Panc1 (cell line): Measurements from ENCODE around the gene UGT1A10.

Experiments used
- POLR2AphosphoS5 ChIP-seq: IDR thresholded peaks from 2 replicates; pipeline ENCODE4 v1.6.1; 2012; ENCODE audit warnings: mild to moderate bottlenecking, low read depth, low read length, moderate library complexity
- SIN3A ChIP-seq: IDR thresholded peaks from 2 replicates; pipeline ENCODE4 v1.6.1; 2012; ENCODE audit warnings: low read depth, mild to moderate bottlenecking, low read length, moderate library complexity, borderline replicate concordance; ENCODE audit not compliant: insufficient read depth
- TCF7L2 ChIP-seq: IDR thresholded peaks from 2 replicates; pipeline ENCODE4 v1.6.1; 2011; ENCODE audit warnings: mild to moderate bottlenecking, low read depth, low read length, inconsistent platforms
- TF ChIP-seq, protein P1 (sequence below): fragments of 450-650 bp; IDR thresholded peaks from 2 replicates; pipeline ENCODE4 v1.5.1; 2017; ENCODE audit warnings: mild to moderate bottlenecking
- TF ChIP-seq, protein P2 (sequence below), 2 experiments: IDR thresholded peaks; 2 replicates each; pipeline ENCODE4 v1.6.1; 2011 to 2012; ENCODE audit warnings: low read depth in 2 of 2, control low read depth in 1 of 2, low read length in 1 of 2, mild to moderate bottlenecking in 1 of 2, moderate library complexity in 1 of 2; ENCODE audit not compliant: insufficient read depth in 1 of 2

GRCh38 chr2:233672886-233673285 lies 36.6 kb downstream of the UGT1A10 start:
- TF ChIP-seq, protein P1, sequence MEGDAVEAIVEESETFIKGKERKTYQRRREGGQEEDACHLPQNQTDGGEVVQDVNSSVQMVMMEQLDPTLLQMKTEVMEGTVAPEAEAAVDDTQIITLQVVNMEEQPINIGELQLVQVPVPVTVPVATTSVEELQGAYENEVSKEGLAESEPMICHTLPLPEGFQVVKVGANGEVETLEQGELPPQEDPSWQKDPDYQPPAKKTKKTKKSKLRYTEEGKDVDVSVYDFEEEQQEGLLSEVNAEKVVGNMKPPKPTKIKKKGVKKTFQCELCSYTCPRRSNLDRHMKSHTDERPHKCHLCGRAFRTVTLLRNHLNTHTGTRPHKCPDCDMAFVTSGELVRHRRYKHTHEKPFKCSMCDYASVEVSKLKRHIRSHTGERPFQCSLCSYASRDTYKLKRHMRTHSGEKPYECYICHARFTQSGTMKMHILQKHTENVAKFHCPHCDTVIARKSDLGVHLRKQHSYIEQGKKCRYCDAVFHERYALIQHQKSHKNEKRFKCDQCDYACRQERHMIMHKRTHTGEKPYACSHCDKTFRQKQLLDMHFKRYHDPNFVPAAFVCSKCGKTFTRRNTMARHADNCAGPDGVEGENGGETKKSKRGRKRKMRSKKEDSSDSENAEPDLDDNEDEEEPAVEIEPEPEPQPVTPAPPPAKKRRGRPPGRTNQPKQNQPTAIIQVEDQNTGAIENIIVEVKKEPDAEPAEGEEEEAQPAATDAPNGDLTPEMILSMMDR: no peak
- TF ChIP-seq, protein P2, sequence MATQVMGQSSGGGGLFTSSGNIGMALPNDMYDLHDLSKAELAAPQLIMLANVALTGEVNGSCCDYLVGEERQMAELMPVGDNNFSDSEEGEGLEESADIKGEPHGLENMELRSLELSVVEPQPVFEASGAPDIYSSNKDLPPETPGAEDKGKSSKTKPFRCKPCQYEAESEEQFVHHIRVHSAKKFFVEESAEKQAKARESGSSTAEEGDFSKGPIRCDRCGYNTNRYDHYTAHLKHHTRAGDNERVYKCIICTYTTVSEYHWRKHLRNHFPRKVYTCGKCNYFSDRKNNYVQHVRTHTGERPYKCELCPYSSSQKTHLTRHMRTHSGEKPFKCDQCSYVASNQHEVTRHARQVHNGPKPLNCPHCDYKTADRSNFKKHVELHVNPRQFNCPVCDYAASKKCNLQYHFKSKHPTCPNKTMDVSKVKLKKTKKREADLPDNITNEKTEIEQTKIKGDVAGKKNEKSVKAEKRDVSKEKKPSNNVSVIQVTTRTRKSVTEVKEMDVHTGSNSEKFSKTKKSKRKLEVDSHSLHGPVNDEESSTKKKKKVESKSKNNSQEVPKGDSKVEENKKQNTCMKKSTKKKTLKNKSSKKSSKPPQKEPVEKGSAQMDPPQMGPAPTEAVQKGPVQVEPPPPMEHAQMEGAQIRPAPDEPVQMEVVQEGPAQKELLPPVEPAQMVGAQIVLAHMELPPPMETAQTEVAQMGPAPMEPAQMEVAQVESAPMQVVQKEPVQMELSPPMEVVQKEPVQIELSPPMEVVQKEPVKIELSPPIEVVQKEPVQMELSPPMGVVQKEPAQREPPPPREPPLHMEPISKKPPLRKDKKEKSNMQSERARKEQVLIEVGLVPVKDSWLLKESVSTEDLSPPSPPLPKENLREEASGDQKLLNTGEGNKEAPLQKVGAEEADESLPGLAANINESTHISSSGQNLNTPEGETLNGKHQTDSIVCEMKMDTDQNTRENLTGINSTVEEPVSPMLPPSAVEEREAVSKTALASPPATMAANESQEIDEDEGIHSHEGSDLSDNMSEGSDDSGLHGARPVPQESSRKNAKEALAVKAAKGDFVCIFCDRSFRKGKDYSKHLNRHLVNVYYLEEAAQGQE (IDR thresholded peaks at IDR 0.05; ENCODE audit: insufficient read depth in 1 of 2, low read depth in 2 of 2, low read length in 1 of 2): no peak
- no peak for TF ChIP-seq TCF7L2
- no peak for TF ChIP-seq SIN3A
- no peak for TF ChIP-seq POLR2AphosphoS5
